Measurements from ENCODE around the gene SORCS2. TPM values are rescaled to one million over a fixed set of nuclear protein-coding genes. Genes with fewer than 3 reads are reported as not detected.

SORCS2 gene
- total and polyA plus RNA-seq, 8 donors: 4.6 to 9.7 (median 7.2) TPM

- intact Hi-C loops (cut with DNase I): no loop called here
- Histone ChIP-seq H3K27ac (no peak overlapping the region), H3K4me1 (no peaks in the 10 kb centered on the region), H3K36me3 (no peaks in the 10 kb centered on the region), H3K4me3 (no peak overlapping the region), H3K27me3 (peaks cover 0 to 15% of the 10 kb centered on the region in 2 donors), H3K9me3 (no peaks in the 10 kb centered on the region)
- ATAC-seq: peak; percentile 67
- DNase-seq: peak in 1 of 4 donors; percentile 47
- TF ChIP-seq CTCF (IDR thresholded peaks at IDR 0.05): no peak
Observed at GRCh38 chr4:7462509-7462971, 270.2 kb downstream of the SORCS2 start.

GRCh38 chr4:7463566-7464258 lies 271.4 kb downstream of the SORCS2 start:
- Histone ChIP-seq H3K27me3 (peaks cover 0 to 15% of the 10 kb centered on the region in 2 donors), H3K4me1 (no peaks in the 10 kb centered on the region), H3K27ac (no peak overlapping the region), H3K36me3 (no peaks in the 10 kb centered on the region), H3K4me3 (no peak overlapping the region), H3K9me3 (no peaks in the 10 kb centered on the region)
- TF ChIP-seq CTCF (IDR thresholded peaks at IDR 0.05): no peak
- ATAC-seq (no peak), DNase-seq (peak in 1 of 4 donors; percentile 59)
- intact Hi-C loops (cut with DNase I): no loop called here

GRCh38 chr4:7464259-7464655 lies 271.9 kb downstream of the SORCS2 start:
- Histone ChIP-seq H3K27me3 (peaks cover 0 to 15% of the 10 kb centered on the region in 2 donors), H3K4me1 (no peaks in the 10 kb centered on the region), H3K36me3 (no peaks in the 10 kb centered on the region), H3K9me3 (no peaks in the 10 kb centered on the region), H3K4me3 (no peak overlapping the region), H3K27ac (no peak overlapping the region)
- ATAC-seq: no peak
- DNase-seq: peak in 1 of 4 donors; percentile 51
- intact Hi-C loops (cut with DNase I): no loop called here
- TF ChIP-seq CTCF (IDR thresholded peaks at IDR 0.05): no peak

GRCh38 chr4:7465017-7465416 lies 272.7 kb downstream of the SORCS2 start:
- Histone ChIP-seq H3K4me1 (no peaks in the 10 kb centered on the region), H3K4me3 (no peak overlapping the region), H3K36me3 (no peaks in the 10 kb centered on the region), H3K27ac (no peak overlapping the region), H3K27me3 (peaks cover 0 to 10% of the 10 kb centered on the region in 2 donors), H3K9me3 (no peaks in the 10 kb centered on the region)
- ATAC-seq: no peak
- DNase-seq: peak in 1 of 4 donors; percentile 59
- intact Hi-C loops (cut with DNase I): no loop called here
- no peak for TF ChIP-seq CTCF (IDR thresholded peaks at IDR 0.05)

- intact Hi-C loops (cut with DNase I): no loop called here
Observed at GRCh38 chr4:7466215-7466614, 273.9 kb downstream of the SORCS2 start.

More at GRCh38 chr4:7466215-7466614, 273.9 kb downstream of the SORCS2 start:
- no peak for ATAC-seq
- Histone ChIP-seq H3K27ac (no peak overlapping the region), H3K27me3 (peaks cover 0 to 6% of the 10 kb centered on the region in 2 donors), H3K4me1 (no peaks in the 10 kb centered on the region), H3K4me3 (no peak overlapping the region), H3K9me3 (no peaks in the 10 kb centered on the region), H3K36me3 (no peaks in the 10 kb centered on the region)
- no peak for TF ChIP-seq CTCF (IDR thresholded peaks at IDR 0.05)
- peak in 1 of 4 donors; percentile 49 for DNase-seq

Data from left lung (tissue), 10 donors.